HG02759 (cell line): ENCODE results near the gene CAMSAP1.

Source experiments
- ATAC-seq: cut with Tn5 transposase; IDR thresholded peaks from one replicate; pipeline ENCODE4 v1.9.1; 2021; ENCODE audit warnings: mild to moderate bottlenecking, moderate library complexity; ENCODE audit not compliant: unreplicated experiment

The CAMSAP1 gene

DNA sequence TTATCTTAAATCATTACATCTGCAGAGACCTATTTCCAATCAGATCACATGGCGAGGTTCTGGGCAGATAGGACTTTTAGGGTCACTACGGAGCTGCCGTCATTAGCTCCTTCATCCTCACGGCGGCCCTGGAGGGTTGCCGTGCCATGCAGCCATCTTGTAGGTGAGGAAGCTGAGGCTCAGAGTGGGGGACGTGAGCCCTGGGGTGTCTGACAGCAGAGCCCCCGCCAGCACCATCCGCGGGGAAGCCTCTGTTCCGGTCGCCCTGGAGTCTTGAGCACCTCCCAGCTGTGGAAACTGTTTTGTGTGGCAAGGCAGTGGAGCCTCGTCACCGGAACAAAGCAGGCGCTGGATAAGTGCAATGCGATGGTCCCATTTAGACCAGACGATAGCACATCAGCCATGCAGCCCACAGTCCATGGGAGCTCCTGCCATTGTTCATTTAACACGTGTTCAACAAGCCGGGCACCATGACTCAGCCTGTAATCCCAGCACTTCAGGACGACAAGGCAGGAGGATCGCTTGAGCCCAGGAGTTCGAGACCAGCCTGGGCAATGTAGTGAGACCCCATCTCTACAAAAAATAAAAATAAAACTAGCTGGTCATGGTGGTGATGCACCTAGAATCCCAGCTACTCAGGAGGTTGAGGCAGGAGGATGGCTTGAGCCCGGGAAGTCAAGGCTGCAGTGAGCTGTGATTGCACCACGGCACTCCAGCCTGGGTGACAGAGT lies 143.5 kb downstream of the CAMSAP1 start:
- no peak for ATAC-seq

DNA sequence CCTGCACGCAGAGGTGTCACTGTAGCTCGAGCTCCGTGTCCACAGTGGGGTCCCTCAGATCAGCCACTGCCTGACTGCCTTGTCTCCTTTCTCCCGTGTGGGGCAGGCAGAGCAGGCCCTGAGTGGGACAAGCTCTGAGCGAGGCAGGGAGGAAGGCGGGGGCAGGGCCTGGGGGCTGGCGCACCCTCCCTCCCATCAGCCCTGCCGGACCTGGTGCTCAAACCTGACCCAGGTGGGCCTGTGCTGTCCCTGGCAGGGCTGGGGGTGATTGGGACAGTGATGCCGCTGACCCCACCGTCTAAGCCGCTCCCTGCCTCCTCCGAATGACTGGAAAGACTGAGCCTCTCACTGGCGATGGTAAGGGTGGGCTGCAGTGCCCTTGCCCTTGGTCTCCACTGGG lies 144.4 kb downstream of the CAMSAP1 start:
- no peak for ATAC-seq

DNA sequence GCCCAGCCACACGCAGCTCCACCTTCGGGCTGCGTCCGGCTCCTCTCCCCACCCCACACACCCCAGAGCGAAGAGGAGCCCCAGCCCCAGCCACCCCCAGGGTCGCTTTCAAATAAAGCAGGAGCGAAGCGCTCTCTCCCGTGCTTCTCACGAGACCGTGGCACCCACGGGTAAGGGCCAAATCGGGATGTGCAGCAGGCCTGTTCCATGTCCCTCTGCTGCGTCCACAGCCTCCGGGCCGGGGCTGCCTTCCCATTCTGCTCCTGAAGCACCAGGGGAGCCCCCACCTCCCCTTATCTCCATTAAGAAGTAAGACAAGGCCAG lies 145.5 kb downstream of the CAMSAP1 start:
- ATAC-seq: no peak

DNA sequence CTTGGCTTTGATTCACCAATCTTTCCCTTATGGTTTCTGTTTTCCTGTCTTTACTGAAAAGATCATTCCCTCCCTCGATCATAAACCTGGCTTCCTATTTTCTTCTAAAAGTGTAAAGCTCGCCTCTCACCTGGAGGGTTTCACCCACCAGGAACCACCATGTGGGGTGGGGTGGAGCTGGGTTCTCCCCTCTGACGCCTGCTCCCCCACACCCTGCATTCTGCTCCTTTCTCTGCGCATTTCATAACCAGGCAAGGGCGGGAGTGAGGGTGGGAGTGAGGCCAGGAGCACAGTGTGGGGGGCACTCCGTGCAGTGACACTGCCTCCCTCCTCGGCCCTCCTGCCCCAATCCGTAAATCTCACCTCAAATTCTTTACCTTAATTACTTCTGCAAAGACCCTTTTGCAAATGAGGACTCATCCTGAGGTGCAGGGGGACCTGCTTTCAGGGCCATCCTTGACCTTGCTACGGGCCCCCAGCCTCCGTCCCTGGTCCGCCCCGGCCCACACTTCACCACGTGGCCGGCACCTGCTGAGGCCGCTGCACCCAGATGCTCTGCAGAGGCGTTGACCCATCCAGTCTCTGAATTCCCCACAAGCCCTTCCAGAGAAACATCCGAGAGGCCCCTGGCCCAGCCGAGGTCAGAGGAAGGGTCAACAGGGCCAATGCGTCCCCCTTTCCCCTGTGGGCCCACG lies 146.0 kb downstream of the CAMSAP1 start:
- no peak for ATAC-seq

DNA sequence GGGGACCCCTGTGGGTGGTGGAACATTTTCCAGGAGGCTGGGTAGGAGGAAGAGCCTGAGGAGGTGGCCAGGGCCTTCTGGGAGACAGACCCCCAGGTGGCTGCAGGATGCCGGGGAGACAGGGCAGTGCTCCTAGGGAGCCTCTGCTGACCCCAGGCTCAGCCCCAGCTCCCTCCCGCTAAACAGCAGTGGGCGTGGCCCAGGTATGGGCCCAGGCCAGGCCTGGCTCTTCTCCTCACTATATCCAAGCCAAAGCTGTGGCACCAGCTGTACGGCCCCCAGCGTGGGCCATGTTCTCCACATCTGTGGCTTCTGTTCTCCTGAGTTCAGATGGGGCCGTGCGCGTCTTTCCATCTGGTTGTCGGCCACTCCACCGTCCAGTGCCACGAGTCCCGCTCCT lies 146.9 kb downstream of the CAMSAP1 start:
- no peak for ATAC-seq

DNA sequence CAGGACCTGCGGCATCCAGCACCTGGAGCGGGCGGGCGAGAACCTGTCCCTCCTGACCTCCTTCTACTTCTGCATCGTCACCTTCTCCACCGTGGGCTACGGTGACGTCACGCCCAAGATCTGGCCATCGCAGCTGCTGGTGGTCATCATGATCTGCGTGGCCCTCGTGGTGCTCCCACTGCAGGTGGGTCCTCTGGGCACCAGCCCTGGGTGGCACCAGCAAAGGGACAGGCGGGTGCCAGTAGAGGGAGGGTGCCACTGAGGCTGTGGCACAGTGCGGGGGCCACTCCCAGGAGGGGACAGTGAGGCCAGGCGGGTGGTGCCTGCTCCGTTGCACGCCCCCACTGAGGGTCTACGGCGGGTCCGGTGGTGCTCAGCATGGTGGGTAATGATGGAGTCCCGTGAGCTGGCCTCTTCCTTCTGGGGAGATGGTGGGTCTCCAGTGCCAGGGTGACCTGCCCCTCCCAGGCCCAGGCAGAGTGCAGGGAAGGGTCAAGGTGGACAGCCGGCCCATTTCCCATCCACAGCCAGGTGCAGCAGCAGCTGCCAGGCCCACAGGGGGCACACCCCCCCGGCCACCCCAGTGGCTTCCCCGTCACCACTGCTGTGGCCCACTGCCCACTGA lies 147.6 kb downstream of the CAMSAP1 start:
- no peak for ATAC-seq

DNA sequence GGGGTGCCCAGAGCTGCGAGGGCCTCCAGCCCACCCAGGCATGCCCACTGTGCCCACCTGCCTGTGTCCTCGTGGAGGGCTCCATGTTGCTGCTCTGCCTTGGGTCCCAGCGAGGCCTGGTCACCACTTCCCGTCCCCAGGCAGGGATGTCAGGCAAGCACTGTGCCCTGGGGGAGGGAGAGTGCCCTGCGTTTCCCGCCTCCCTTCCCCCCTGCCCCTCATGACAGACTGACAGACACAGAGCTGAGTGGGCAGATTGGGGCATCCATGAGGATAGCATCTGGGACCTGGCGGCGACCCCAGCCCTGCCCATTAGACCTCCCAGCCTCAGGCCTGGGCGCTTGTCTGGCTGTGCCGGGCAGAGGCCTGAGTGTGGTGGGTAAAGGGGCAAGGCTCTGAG lies 148.5 kb downstream of the CAMSAP1 start:
- ATAC-seq: no peak
